ENCODE results near the gene ACOT8.

DNA sequence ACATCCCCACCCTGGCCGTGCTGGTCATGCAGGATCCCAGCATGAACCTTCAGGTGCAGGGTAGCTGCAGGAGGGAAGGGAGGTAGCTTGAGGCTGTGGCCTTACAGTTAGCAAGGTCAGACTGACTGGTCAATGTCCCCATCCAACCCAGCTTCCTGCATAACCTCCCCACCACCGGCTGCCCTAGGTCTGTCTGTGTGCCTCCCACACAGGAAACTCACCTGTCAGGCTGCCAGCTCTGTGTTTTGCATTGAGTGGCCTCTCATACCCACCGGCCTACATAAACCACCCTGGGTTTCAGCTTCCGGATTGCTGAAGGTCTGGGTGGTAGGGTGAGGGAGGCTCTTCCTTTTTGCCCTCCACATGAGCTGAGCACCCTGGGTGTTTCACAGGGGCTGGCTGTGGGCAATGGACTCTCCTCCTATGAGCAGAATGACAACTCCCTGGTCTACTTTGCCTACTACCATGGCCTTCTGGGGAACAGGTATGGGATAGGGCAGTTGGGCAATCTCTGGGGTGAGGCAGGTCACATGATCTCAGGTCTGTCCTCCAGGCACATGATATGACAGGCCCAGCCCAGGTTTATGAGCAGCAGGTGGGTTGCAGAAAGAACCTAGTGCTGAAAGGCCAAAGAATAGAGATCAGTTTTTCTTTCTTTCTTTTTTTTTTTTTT lies 35.8 kb upstream of the ACOT8 start:
- no peak for TF ChIP-seq TBP (IDR thresholded peaks at IDR 0.05; ENCODE audit: low read depth, low read length)
- TF ChIP-seq, protein P1, sequence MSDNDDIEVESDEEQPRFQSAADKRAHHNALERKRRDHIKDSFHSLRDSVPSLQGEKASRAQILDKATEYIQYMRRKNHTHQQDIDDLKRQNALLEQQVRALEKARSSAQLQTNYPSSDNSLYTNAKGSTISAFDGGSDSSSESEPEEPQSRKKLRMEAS (IDR thresholded peaks at IDR 0.05), result no peak
- TF ChIP-seq POLR2A (IDR thresholded peaks at IDR 0.05; ENCODE audit: control extremely low read depth in 1 of 2, low read depth in 2 of 2, low read length in 2 of 2), result peak in 1 of 2 experiments; percentile 53; a peak in 2 of 3 replicates
- TF ChIP-seq BRCA1 (IDR thresholded peaks at IDR 0.05; ENCODE audit: low read depth, low read length), result no peak
- TF ChIP-seq YY1 (IDR thresholded peaks at IDR 0.05; ENCODE audit: low read depth, low read length), result no peak
- no peak for TF ChIP-seq EZH2 (IDR thresholded peaks at IDR 0.05; ENCODE audit: low read depth, low read length, severe bottlenecking)
- TF ChIP-seq, protein P2, sequence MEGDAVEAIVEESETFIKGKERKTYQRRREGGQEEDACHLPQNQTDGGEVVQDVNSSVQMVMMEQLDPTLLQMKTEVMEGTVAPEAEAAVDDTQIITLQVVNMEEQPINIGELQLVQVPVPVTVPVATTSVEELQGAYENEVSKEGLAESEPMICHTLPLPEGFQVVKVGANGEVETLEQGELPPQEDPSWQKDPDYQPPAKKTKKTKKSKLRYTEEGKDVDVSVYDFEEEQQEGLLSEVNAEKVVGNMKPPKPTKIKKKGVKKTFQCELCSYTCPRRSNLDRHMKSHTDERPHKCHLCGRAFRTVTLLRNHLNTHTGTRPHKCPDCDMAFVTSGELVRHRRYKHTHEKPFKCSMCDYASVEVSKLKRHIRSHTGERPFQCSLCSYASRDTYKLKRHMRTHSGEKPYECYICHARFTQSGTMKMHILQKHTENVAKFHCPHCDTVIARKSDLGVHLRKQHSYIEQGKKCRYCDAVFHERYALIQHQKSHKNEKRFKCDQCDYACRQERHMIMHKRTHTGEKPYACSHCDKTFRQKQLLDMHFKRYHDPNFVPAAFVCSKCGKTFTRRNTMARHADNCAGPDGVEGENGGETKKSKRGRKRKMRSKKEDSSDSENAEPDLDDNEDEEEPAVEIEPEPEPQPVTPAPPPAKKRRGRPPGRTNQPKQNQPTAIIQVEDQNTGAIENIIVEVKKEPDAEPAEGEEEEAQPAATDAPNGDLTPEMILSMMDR (IDR thresholded peaks at IDR 0.05; ENCODE audit: control extremely low read depth in 1 of 3, insufficient read depth in 1 of 3, low read depth in 1 of 3, low read length in 3 of 3), result no peak
- TF ChIP-seq CHD2 (IDR thresholded peaks at IDR 0.05; ENCODE audit: low read length), result no peak
- no peak for TF ChIP-seq SIN3A (conservative IDR thresholded peaks at IDR 0.05 in 1 of 2, IDR thresholded peaks at IDR 0.05 in 1 of 2; ENCODE audit: low read depth in 1 of 2, low read length in 2 of 2)
- TF ChIP-seq RFX5 (IDR thresholded peaks at IDR 0.05; ENCODE audit: borderline replicate concordance, low read depth, low read length), result no peak
- no peak for TF ChIP-seq GABPA (IDR thresholded peaks at IDR 0.05; ENCODE audit: borderline replicate concordance, insufficient read depth, low read length)
- no peak; the same call in 1 of the 2 replicates for TF ChIP-seq POLR2AphosphoS5 (IDR thresholded peaks at IDR 0.05; ENCODE audit: low read depth, low read length)

Data from H1 (cell line).